Smooth muscle cell (in vitro differentiated cells): ENCODE results near the gene ELP2. TPM values are rescaled to one million over a fixed set of nuclear protein-coding genes. Genes with fewer than 3 reads are reported as not detected.
A peak's percentile ranks its signal among the peaks of the same experiment; 100 is the strongest.

ENCODE experiments used
- DNase-seq: peaks from one replicate; lab custom pipeline; 2025; ENCODE audit not compliant: unreplicated experiment; lab: John Stamatoyannopoulos, UW
- H2AFZ ChIP-seq: fragments of 200-600 bp; sonication (generic); 2 replicates; pipeline ENCODE4 v1.6.0; 2016; ENCODE audit warnings: antibody characterized with exemption, low read depth, mild to moderate bottlenecking
- H3F3A ChIP-seq: fragments of 200-600 bp; sonication (generic); 2 replicates; pipeline ENCODE4 v1.6.0; 2017; ENCODE audit warnings: antibody characterized with exemption, low read depth
- H3K27ac ChIP-seq: fragments of 200-600 bp; sonication (generic); 2 replicates; pipeline ENCODE4 v1.5.1; 2016; ENCODE audit warnings: low read depth, mild to moderate bottlenecking
- H3K27me3 ChIP-seq: fragments of 200-600 bp; sonication (generic); 2 replicates; pipeline ENCODE4 v1.6.1; 2016; ENCODE audit warnings: low read depth, mild to moderate bottlenecking
- H3K36me3 ChIP-seq: fragments of 200-600 bp; sonication (generic); 2 replicates; pipeline ENCODE4 v1.5.1; 2016; ENCODE audit warnings: low read depth
- H3K4me1 ChIP-seq: fragments of 200-600 bp; sonication (generic); 2 replicates; pipeline ENCODE4 v1.5.1; 2016; ENCODE audit warnings: low read depth
- H3K4me2 ChIP-seq: fragments of 200-600 bp; sonication (generic); 2 replicates; pipeline ENCODE4 v1.6.0; 2016; ENCODE audit warnings: mild to moderate bottlenecking
- H3K4me3 ChIP-seq: fragments of 200-600 bp; sonication (generic); 2 replicates; pipeline ENCODE4 v1.5.1; 2016; ENCODE audit warnings: mild to moderate bottlenecking
- H3K79me2 ChIP-seq: fragments of 200-600 bp; sonication (generic); 2 replicates; pipeline ENCODE4 v1.6.0; 2016; ENCODE audit warnings: low read depth, mild to moderate bottlenecking
- H3K9ac ChIP-seq: fragments of 200-600 bp; sonication (generic); 2 replicates; pipeline ENCODE4 v1.6.0; 2016; ENCODE audit warnings: low read depth
- H3K9me3 ChIP-seq: fragments of 200-600 bp; sonication (generic); replicated peaks from 2 replicates; pipeline ENCODE4 v1.5.1; 2016; ENCODE audit warnings: low read depth
- H4K20me1 ChIP-seq: fragments of 200-600 bp; sonication (generic); 2 replicates; pipeline ENCODE4 v1.6.0; 2016; ENCODE audit warnings: low read depth
- CTCF ChIP-seq: fragments of 200-600 bp; sonication (generic); IDR thresholded peaks from 2 replicates; pipeline ENCODE4 v1.5.1; 2017; ENCODE audit warnings: borderline replicate concordance, mild to moderate bottlenecking, antibody characterized with exemption; ENCODE audit not compliant: insufficient read depth, poor library complexity, severe bottlenecking
- WGBS: methylation state at CpG from one replicate; pipeline ENCODE4 v1.1.7; 2016; ENCODE audit warnings: low lambda C conversion rate; 5-methylcytosine and 5-hydroxymethylcytosine counted together
- polyA plus RNA-seq: library from polyadenylated mRNA; unstranded; fragments of >200 nt; fragmentation: Nextera tagmentation; extraction: Ambion mirVana; gene quantifications from 2 replicates; pipeline ENCODE4 v1.2.1, GENCODE V29; 2016
- total RNA-seq: library from RNA; depleted of rRNA; stranded (reverse); fragments of >200 nt; gene quantifications from 2 replicates; pipeline ENCODE4 v1.2.3, GENCODE V29; 2014

Gene ELP2
- total and polyA plus RNA-seq, 2 experiments from 2014 or later = 69.3 to 90.1 TPM

- H3K4me3 ChIP-seq = no peak overlapping the region
- 84% methylated on average over 7 of the region's 7 CpGs for WGBS
- no peak for DNase-seq
Observed at GRCh38 chr18:36101943-36102342, 27.8 kb upstream of the ELP2 start.

GRCh38 chr18:36104749-36105148 lies 24.9 kb upstream of the ELP2 start:
- no peak for TF ChIP-seq CTCF
- no peak overlapping the region for H3K4me2 ChIP-seq

More at GRCh38 chr18:36101943-36102342, 27.8 kb upstream of the ELP2 start:
- H2AFZ ChIP-seq = no peak overlapping the region
- no peaks in the 10 kb centered on the region for H3K79me2 ChIP-seq
- no peak for TF ChIP-seq CTCF
- no peaks in the 10 kb centered on the region for H3K9me3 ChIP-seq
- H3K4me1 ChIP-seq = no peaks in the 10 kb centered on the region
- no peaks in the 10 kb centered on the region for H3K36me3 ChIP-seq
- no peaks in the 10 kb centered on the region for H3F3A ChIP-seq
- H3K9ac ChIP-seq = no peak overlapping the region
- H3K27me3 ChIP-seq = no peaks in the 10 kb centered on the region
- H3K4me2 ChIP-seq = no peak overlapping the region
- H3K27ac ChIP-seq = peak overlapping the region; percentile 44
- no peaks in the 10 kb centered on the region for H4K20me1 ChIP-seq

GRCh38 chr18:36107477-36107876 lies 22.2 kb upstream of the ELP2 start:
- H3K27me3 ChIP-seq = no peaks in the 10 kb centered on the region

More at GRCh38 chr18:36104749-36105148, 24.9 kb upstream of the ELP2 start:
- Histone ChIP-seq H3K36me3 (peaks cover 5% of the 10 kb centered on the region), H2AFZ (no peak overlapping the region), H3K4me1 (no peaks in the 10 kb centered on the region), H3K9ac (no peak overlapping the region), H3K27me3 (no peaks in the 10 kb centered on the region), H3K27ac (no peak overlapping the region), H4K20me1 (no peaks in the 10 kb centered on the region), H3F3A (no peaks in the 10 kb centered on the region), H3K79me2 (no peaks in the 10 kb centered on the region), H3K4me3 (no peak overlapping the region), H3K9me3 (no peaks in the 10 kb centered on the region)
- WGBS = 80% methylated on average over 2 of the region's 2 CpGs
- DNase-seq = no peak

More at GRCh38 chr18:36107477-36107876, 22.2 kb upstream of the ELP2 start:
- Histone ChIP-seq H3K79me2 (no peaks in the 10 kb centered on the region), H2AFZ (no peak overlapping the region), H3K4me3 (no peak overlapping the region), H4K20me1 (no peaks in the 10 kb centered on the region), H3K9me3 (no peaks in the 10 kb centered on the region), H3K9ac (no peak overlapping the region), H3K27ac (no peak overlapping the region), H3K36me3 (peaks cover 16% of the 10 kb centered on the region), H3K4me1 (no peaks in the 10 kb centered on the region), H3K4me2 (no peak overlapping the region), H3F3A (no peaks in the 10 kb centered on the region)
- DNase-seq = no peak
- TF ChIP-seq CTCF = no peak
